Gastroesophageal sphincter (tissue), 4 donors: ENCODE measurements around the gene PAGR1. TPM values are rescaled to one million over a fixed set of nuclear protein-coding genes. Genes with fewer than 3 reads are reported as not detected.

ENCODE experiments used
- ATAC-seq: fragments of 150-250 bp; one replicate; pipeline ENCODE4 v1.9.1; 2016; ENCODE audit warnings: mild to moderate bottlenecking, moderate library complexity
- H3K27ac ChIP-seq, 4 donors: fragments of 200-600 bp; sonication (generic) in 3 of 4; 1 replicate in 3 of 4; 2 replicates in 1 of 4; pipeline ENCODE4 v1.5.1; 2016 to 2019
- H3K27me3 ChIP-seq: fragments of 200-600 bp; sonication (generic); one replicate; pipeline ENCODE4 v1.5.1; 2019
- H3K36me3 ChIP-seq, 2 donors: fragments of 200-600 bp; sonication (generic); one replicate each; pipeline ENCODE4 v1.5.1; 2019; ENCODE audit warnings: control low read depth in 1 of 2
- H3K4me1 ChIP-seq, 3 donors: fragments of 200-600 bp; sonication (generic); 1 replicate in 2 of 3; 2 replicates in 1 of 3; pipeline ENCODE4 v1.5.1; 2016 to 2019; ENCODE audit warnings: control low read depth in 2 of 3
- H3K4me3 ChIP-seq, 2 donors: fragments of 200-600 bp; sonication (generic); one replicate each; pipeline ENCODE4 v1.5.1; 2019; ENCODE audit warnings: mild to moderate bottlenecking in 1 of 2, moderate library complexity in 1 of 2
- H3K9me3 ChIP-seq, 3 donors: fragments of 200-600 bp; sonication (generic); one replicate each; pipeline ENCODE4 v1.5.1; 2017 to 2019; ENCODE audit warnings: control low read depth in 2 of 3
- EP300 ChIP-seq: sonication (generic); formaldehyde crosslinking; IDR thresholded peaks from one replicate; pipeline ENCODE4 v1.6.1; 2017; ENCODE audit warnings: antibody characterized with exemption, mild to moderate bottlenecking
- POLR2A ChIP-seq, 2 donors: fragments of 450-650 bp; IDR thresholded peaks; one replicate each; pipeline ENCODE4 v1.6.1; 2017; ENCODE audit warnings: antibody characterized with exemption in 2 of 2, mild to moderate bottlenecking in 2 of 2, moderate library complexity in 1 of 2
- POLR2AphosphoS5 ChIP-seq: sonication (generic); formaldehyde crosslinking; IDR thresholded peaks from one replicate; pipeline ENCODE4 v1.6.1; 2017; ENCODE audit warnings: antibody characterized with exemption
- WGBS, 2 donors: methylation state at CpG; one replicate each; pipeline ENCODE4 v1.1.5; 2018; ENCODE audit warnings: low coverage in 1 of 2; 5-methylcytosine and 5-hydroxymethylcytosine counted together
- total RNA-seq, 4 donors: library from RNA; depleted of rRNA; stranded (reverse); fragments of >200 nt; gene quantifications; one replicate each; pipeline ENCODE4 v1.1.0, GENCODE V29; 2016
- TF ChIP-seq, protein P1 (sequence below), 4 experiments: fragments of 200-600 bp in 2 of 4; fragments of 450-650 bp in 2 of 4; sonication (generic) in 1 of 4; IDR thresholded peaks; one replicate each; pipeline ENCODE4 v1.5.1; 2017 to 2019; ENCODE audit warnings: antibody characterized with exemption in 4 of 4, mild to moderate bottlenecking in 2 of 4, moderate library complexity in 2 of 4

Gene PAGR1
- total RNA-seq, 4 donors from 2014 or later: 19.3 to 29.6 (median 20.2) TPM

DNA sequence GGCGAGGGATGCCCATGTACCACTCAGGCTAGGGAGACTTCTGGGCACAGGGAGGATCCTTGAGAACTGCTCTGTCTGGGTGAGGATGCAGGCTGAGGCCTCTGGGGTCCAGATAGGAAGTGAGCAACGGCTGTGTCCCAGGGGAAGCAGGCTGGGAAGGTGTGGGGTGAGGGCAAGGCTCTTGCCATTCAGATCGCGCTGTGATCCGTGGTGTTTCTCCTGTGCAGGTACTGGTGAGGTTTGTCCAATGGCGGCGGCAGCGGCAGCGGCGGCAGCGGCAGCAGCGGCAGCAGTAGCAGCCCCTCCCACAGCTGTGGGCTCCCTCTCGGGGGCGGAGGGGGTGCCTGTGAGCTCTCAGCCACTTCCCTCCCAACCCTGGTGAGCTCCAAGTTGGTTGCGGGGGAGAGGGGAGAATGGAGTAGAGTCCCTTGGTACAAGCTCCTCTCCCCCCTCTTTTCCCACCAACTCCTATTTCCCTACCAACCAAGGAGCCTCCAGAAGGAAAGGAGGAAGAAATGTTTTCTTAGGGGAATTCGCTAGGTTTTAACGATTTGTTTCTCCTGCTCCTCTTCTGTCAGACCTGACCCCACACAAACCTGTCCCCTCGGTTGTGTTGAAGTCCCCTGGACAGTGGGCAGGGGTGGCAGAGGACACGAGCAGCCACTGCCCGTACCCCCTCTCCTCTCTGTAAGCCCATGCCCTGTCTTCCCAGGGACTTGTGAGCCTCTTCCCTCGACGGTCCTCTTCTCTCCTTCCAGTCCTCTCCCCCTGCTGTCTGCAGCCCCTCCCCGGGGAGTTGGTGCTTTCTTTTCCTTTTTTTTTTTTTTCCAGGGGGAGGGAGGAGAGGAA is 5.9 kb upstream of the PAGR1 start:
- 32 to 60% methylated on average over 1 to 12 of the region's 23 CpGs for WGBS, 2 donors

DNA sequence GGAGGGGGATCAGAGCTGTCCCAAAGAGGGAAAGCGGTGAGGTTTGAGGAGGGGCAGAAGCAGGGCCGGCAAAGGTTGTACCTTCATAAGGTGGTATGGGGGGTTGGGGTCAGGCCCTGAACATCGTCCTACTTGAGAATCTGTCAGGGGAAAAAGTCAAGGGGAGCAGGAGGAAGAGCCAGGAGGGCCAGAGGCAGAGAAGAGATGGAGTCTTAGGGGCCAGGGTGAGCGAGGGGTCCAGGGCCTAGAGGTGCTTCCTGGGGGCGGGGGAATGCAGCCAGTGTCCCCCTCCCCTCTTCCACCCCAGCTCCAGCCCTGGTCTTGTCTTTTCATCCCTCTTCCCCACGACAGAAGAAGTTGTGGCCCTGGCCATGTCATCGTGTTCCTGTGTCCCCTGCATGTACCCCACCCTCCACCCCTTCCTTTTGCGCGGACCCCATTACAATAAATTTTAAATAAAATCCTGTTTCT is 5.2 kb upstream of the PAGR1 start:
- no peak overlapping the region for H3K4me3 ChIP-seq
- H3K4me1 ChIP-seq: peaks cover 9 to 83% (median 56%) of the 10 kb centered on the region in 3 donors
- no peaks in the 10 kb centered on the region for H3K27me3 ChIP-seq
- peak overlapping the region; percentile 47 to 98 (median 98) for H3K27ac ChIP-seq
- TF ChIP-seq POLR2AphosphoS5 (no peak), POLR2A (IDR thresholded peaks at IDR 0.05) (no peak), EP300 (no peak)
- TF ChIP-seq, protein P1, sequence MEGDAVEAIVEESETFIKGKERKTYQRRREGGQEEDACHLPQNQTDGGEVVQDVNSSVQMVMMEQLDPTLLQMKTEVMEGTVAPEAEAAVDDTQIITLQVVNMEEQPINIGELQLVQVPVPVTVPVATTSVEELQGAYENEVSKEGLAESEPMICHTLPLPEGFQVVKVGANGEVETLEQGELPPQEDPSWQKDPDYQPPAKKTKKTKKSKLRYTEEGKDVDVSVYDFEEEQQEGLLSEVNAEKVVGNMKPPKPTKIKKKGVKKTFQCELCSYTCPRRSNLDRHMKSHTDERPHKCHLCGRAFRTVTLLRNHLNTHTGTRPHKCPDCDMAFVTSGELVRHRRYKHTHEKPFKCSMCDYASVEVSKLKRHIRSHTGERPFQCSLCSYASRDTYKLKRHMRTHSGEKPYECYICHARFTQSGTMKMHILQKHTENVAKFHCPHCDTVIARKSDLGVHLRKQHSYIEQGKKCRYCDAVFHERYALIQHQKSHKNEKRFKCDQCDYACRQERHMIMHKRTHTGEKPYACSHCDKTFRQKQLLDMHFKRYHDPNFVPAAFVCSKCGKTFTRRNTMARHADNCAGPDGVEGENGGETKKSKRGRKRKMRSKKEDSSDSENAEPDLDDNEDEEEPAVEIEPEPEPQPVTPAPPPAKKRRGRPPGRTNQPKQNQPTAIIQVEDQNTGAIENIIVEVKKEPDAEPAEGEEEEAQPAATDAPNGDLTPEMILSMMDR (IDR thresholded peaks at IDR 0.05): no peak
- peaks cover 0 to 21% of the 10 kb centered on the region in 2 donors for H3K36me3 ChIP-seq
- WGBS, 2 donors: 0 to 30% methylated on average over 3 to 9 of the region's 9 CpGs
- no peaks in the 10 kb centered on the region for H3K9me3 ChIP-seq
- no peak for ATAC-seq

More for the DNA sequence above, 5.9 kb upstream of the PAGR1 start:
- Histone ChIP-seq H3K27ac (peak overlapping the region; percentile 47 to 98 (median 98)), H3K27me3 (no peaks in the 10 kb centered on the region), H3K36me3 (peaks cover 0 to 21% of the 10 kb centered on the region in 2 donors), H3K9me3 (no peaks in the 10 kb centered on the region), H3K4me3 (peak overlapping the region in 1 of 2 donors; percentile 4), H3K4me1 (peaks cover 8 to 79% (median 54%) of the 10 kb centered on the region in 3 donors)
- peak; percentile 5 for TF ChIP-seq POLR2AphosphoS5
- TF ChIP-seq, protein P1 (IDR thresholded peaks at IDR 0.05): no peak
- ATAC-seq: no peak

DNA sequence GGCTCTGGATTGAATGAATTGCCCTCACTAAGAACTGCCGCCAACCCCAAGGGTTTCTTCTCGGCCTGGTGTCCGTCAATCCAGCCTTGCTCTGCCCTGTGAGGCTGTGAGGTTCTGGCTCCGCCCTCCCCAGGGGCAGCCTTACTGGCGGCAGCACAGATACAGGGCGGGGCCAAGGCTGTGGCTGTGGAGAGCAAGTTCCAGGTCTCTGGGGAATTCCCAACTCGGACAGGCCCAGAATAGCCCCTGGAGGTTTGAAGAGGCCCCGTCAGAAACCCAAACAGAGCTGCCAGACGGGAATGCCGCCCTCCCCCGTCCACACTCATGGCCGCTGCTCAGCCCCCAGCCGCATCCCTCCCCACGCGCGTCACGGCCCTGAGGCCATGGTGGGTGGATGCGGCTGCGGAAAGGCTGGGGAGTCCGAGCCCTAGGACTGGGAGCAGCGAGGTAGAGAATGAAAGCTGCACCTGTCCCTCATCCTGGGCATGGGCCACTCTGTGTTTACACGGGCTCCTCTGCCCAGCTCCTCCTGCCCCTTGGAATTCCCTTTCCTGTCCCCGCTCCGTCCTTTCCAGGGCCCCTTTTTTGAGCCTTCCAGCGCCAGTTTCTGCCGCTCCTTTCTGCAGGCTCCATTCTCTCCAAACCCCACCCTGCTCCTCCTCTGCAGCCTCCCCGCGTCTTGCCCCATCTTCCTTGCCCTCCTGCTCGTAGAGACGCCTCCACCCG is 4.6 kb upstream of the PAGR1 start:
- no peak for TF ChIP-seq EP300
- TF ChIP-seq, protein P1 (IDR thresholded peaks at IDR 0.05): peak in 1 of 4 experiments; percentile 12
- TF ChIP-seq POLR2A (IDR thresholded peaks at IDR 0.05): peak; percentile 37 to 51
- peak; percentile 80 for TF ChIP-seq POLR2AphosphoS5
- Histone ChIP-seq H3K27ac (peak overlapping the region; percentile 83 to 98 (median 98)), H3K36me3 (peaks cover 0 to 21% of the 10 kb centered on the region in 2 donors), H3K4me1 (peaks cover 9 to 83% (median 56%) of the 10 kb centered on the region in 3 donors), H3K4me3 (peak overlapping the region; percentile 58 to 73), H3K27me3 (no peaks in the 10 kb centered on the region), H3K9me3 (no peaks in the 10 kb centered on the region)
- peak; percentile 75 for ATAC-seq
- 1 to 3% methylated on average over 6 to 9 of the region's 31 CpGs for WGBS, 2 donors

DNA sequence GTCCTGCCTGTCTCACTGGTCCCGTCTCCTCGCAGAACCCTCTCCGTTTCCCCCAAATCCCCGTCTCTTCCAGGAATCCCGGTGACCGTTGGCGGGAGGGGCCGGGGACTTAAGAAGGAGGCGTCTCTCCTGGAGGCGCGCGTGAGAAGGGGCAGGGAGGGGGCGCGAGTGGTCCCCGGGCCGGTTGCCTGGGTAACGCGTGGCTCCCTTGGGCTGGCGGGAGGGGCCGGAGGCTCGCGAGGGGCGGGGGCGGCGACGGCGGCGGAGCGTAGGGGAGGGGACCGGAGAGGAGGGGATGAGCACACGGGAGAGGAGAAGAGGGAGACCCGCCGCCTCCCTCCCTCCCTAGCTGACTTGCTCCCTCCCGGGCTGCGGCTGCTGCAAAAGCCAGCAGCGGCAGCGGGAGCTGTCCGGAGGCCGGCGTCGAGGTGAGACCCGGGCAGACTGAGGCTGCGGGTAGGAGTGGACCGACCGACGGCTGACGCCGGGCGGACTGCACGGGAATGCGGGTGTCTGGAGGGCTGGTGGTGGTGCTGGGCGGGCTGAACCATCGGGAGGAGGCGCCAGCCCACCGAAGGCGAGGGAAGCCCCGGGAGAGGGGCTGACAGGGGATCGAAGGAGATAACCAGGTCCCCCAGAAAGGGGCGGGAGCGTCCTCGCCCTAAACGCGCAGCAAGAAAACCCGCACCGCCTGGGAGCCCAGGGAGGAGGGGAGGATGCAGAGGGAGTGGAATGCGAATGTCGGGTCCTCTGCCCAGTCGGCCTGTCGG is 3.9 kb upstream of the PAGR1 start, which contains the start of gene PRRT2:
Gene PRRT2, plus strand, starts transcription at position 298 of the 770 bp plus-strand sequence. CDS start 862 bp downstream, outside the sequence.
- no peak for ATAC-seq
- peaks cover 9 to 87% (median 59%) of the 10 kb centered on the region in 3 donors for H3K4me1 ChIP-seq
- H3K27me3 ChIP-seq: no peaks in the 10 kb centered on the region
- WGBS, 2 donors: 0% methylated on average over 8 to 14 of the region's 69 CpGs
- peak within 1 kb of the TSS; percentile 58 to 73 for H3K4me3 ChIP-seq
- TF ChIP-seq POLR2A (IDR thresholded peaks at IDR 0.05) (peak in 1 of 2 donors; percentile 12), POLR2AphosphoS5 (peak; percentile 47), EP300 (no peak)
- TF ChIP-seq, protein P1 (IDR thresholded peaks at IDR 0.05): no peak
- peak within 1 kb of the TSS; percentile 83 to 98 (median 98) for H3K27ac ChIP-seq
- H3K36me3 ChIP-seq: peaks cover 0 to 21% of the 10 kb centered on the region in 2 donors
- no peaks in the 10 kb centered on the region for H3K9me3 ChIP-seq
